Measurements from ENCODE around the gene KRT83. TPM values are rescaled to one million over a fixed set of nuclear protein-coding genes. Genes with fewer than 3 reads are reported as not detected.

The KRT83 gene
- total and polyA plus RNA-seq, 10 of the 15 experiments (the other 5 are each of a cell fraction or from before 2014, with no cell fraction given) = not detected

- in situ Hi-C loops (cut with MboI) = no loop called here
- Histone ChIP-seq H3K4me1 (ENCODE audit: control insufficient read depth, insufficient read depth, low read length) (no peaks in the 10 kb centered on the region), H3K9me3 (replicated peaks; ENCODE audit: control insufficient read depth, insufficient read depth, low read length) (no peaks in the 10 kb centered on the region), H3K4me3 (no peak overlapping the region), H3K4me2 (ENCODE audit: control insufficient read depth, insufficient read depth) (no peak overlapping the region), H3K27ac (ENCODE audit: control insufficient read depth, insufficient read depth) (no peak overlapping the region), H3K79me2 (ENCODE audit: control insufficient read depth, insufficient read depth, low read length) (no peaks in the 10 kb centered on the region), H4K20me1 (ENCODE audit: control insufficient read depth, insufficient read depth) (no peaks in the 10 kb centered on the region), H3K9ac (ENCODE audit: control insufficient read depth, insufficient read depth, low read length) (no peak overlapping the region), H3K27me3 (replicated peaks in 1 of 2; ENCODE audit: control insufficient read depth in 2 of 2, insufficient read depth in 2 of 2, low read length in 1 of 2) (peaks cover 10 to 16% of the 10 kb centered on the region in 2 experiments; a peak in 3 of 4 replicates), H3K36me3 (ENCODE audit: control insufficient read depth in 2 of 2, insufficient read depth in 2 of 2, low read length in 1 of 2) (no peaks in the 10 kb centered on the region), H2AFZ (ENCODE audit: control insufficient read depth, low read depth, low read length) (no peak overlapping the region)
- SMC1A ChIA-PET (ENCODE audit: uncharacterized antibody, unreplicated experiment) = interaction anchor here (0.8 kb wide), 1 partner anchor 14 kb away, joined by 4 read pairs; no protein-coding TSS in a partner anchor
- CTCF ChIA-PET = interaction anchor here (1.4 to 2.6 kb wide), 2 partner anchors 14 to 35 kb away, joined by 4 to 17 read pairs; no protein-coding TSS in a partner anchor
- no peak for DNase-seq (ENCODE audit: low read depth, low spot score)
- FAIRE-seq = no peak
- RAD21 ChIA-PET (ENCODE audit: unreplicated experiment) = no interaction called here
- WGBS (ENCODE audit: insufficient coverage, insufficient replicate concordance, low lambda C conversion rate, missing lambda C conversion rate) = 0% methylated on average over 3 of the region's 3 CpGs
- no TSS peak for BruUV-seq (replicated peaks)
- intact Hi-C loops (cut with micrococcal nuclease; ENCODE audit: unreplicated experiment) = no loop called here
- no peak for ATAC-seq
- POLR2A ChIA-PET = no interaction called here
- TF ChIP-seq SUPT20H (IDR thresholded peaks at IDR 0.05; ENCODE audit: borderline replicate concordance, control insufficient read depth, low read depth, low read length) = no peak
- no peak for TF ChIP-seq TARDBP (IDR thresholded peaks at IDR 0.05; ENCODE audit: borderline replicate concordance)
- TF ChIP-seq ZBTB40 (IDR thresholded peaks at IDR 0.05; ENCODE audit: borderline replicate concordance) = no peak
- no peak for TF ChIP-seq FOXM1 (IDR thresholded peaks at IDR 0.05; ENCODE audit: low read depth, low read length)
- TF ChIP-seq SREBF2 (IDR thresholded peaks at IDR 0.05; ENCODE audit: low read length) = no peak
- TF ChIP-seq GATAD2B (conservative IDR thresholded peaks at IDR 0.05; ENCODE audit: low read depth) = no peak
- no peak for TF ChIP-seq MYB (IDR thresholded peaks at IDR 0.05; ENCODE audit: borderline replicate concordance, low read depth, low read length)
- no peak for TF ChIP-seq CHD2 (IDR thresholded peaks at IDR 0.05; ENCODE audit: borderline replicate concordance, low read depth, low read length)
- TF ChIP-seq BRCA1 (IDR thresholded peaks at IDR 0.05; ENCODE audit: low read depth, low read length) = no peak
- TF ChIP-seq MEF2B (IDR thresholded peaks at IDR 0.05; ENCODE audit: partially characterized antibody, poor library complexity, severe bottlenecking) = no peak
- TF ChIP-seq RELB (IDR thresholded peaks at IDR 0.05; ENCODE audit: low read depth) = no peak
- TF ChIP-seq MTA3 (IDR thresholded peaks at IDR 0.05; ENCODE audit: borderline replicate concordance, low read length) = no peak
- TF ChIP-seq FOS (IDR thresholded peaks at IDR 0.05; ENCODE audit: borderline replicate concordance, extremely low read depth, insufficient read length) = no peak
- TF ChIP-seq SMAD5 (IDR thresholded peaks at IDR 0.05; ENCODE audit: low read depth) = no peak
- no peak for TF ChIP-seq NFXL1 (IDR thresholded peaks at IDR 0.05; ENCODE audit: borderline replicate concordance)
- no peak for TF ChIP-seq BMI1 (IDR thresholded peaks at IDR 0.05; ENCODE audit: borderline replicate concordance)
- no peak for TF ChIP-seq PML (IDR thresholded peaks at IDR 0.05; ENCODE audit: low read length)
- TF ChIP-seq IRF5 (IDR thresholded peaks at IDR 0.05; ENCODE audit: borderline replicate concordance) = no peak
Measured at GRCh38 chr12:52313461-52313860, 7.7 kb downstream of the KRT83 start.

Data from GM12878 (cell line).